ENCODE measurements around the gene PYHIN1.
"Not testable (repeated sequence)": the region's sequence is repeated elsewhere in the genome, so short reads cannot be mapped to it uniquely, and the experiment has no call there.

Gene PYHIN1

GRCh38 chr1:158983235-158983634, 51.9 kb downstream of the PYHIN1 start:
- no peak for DNase-seq

GRCh38 chr1:158984386-158984785, 53.0 kb downstream of the PYHIN1 start:
- DNase-seq = no peak

- no peak for DNase-seq
Measured at GRCh38 chr1:158989424-158989823, 58.1 kb downstream of the PYHIN1 start.

- DNase-seq = no peak
Measured at GRCh38 chr1:158992787-158993312, 61.5 kb downstream of the PYHIN1 start.

GRCh38 chr1:158996998-158997397, 65.6 kb downstream of the PYHIN1 start:
- no peak for DNase-seq

- no peak for DNase-seq
Measured at GRCh38 chr1:158998037-158998780, 66.9 kb downstream of the PYHIN1 start.

GRCh38 chr1:158998781-158999161, 67.4 kb downstream of the PYHIN1 start:
- peak in 1 of 4 experiments; percentile 12 for DNase-seq

GRCh38 chr1:158999316-159000069, 68.1 kb downstream of the PYHIN1 start:
- no peak for DNase-seq

- no peak for DNase-seq
Measured at GRCh38 chr1:159000070-159000409, 68.7 kb downstream of the PYHIN1 start.

- no peak for DNase-seq
Measured at GRCh38 chr1:159000625-159001024, 69.3 kb downstream of the PYHIN1 start.

- DNase-seq = no peak
Measured at GRCh38 chr1:159005161-159005560, 73.8 kb downstream of the PYHIN1 start.

- DNase-seq = no peak
Measured at GRCh38 chr1:159005676-159006075, 74.3 kb downstream of the PYHIN1 start.

GRCh38 chr1:159006210-159006807, 75.0 kb downstream of the PYHIN1 start:
- DNase-seq = not testable (repeated sequence)

- no peak for DNase-seq
Measured at GRCh38 chr1:159007726-159008125, 76.4 kb downstream of the PYHIN1 start.

- peak in 2 of 4 experiments; percentile 43 to 44 for DNase-seq
Measured at GRCh38 chr1:159008744-159009188, 77.4 kb downstream of the PYHIN1 start.

GRCh38 chr1:159009287-159009686, 77.9 kb downstream of the PYHIN1 start:
- no peak for DNase-seq

- peak in 2 of 4 experiments; percentile 28 to 44 for DNase-seq
Measured at GRCh38 chr1:159009704-159010361, 78.5 kb downstream of the PYHIN1 start, which contains the start of gene IFI16. Gene IFI16 (plus strand): TSS chr1:159009907. CDS start chr1:159014681, 4,774 bp downstream.

GRCh38 chr1:159010391-159010790, 79.0 kb downstream of the PYHIN1 start:
- no peak for DNase-seq

- DNase-seq = not testable (repeated sequence)
Measured at GRCh38 chr1:159011001-159011400, 79.6 kb downstream of the PYHIN1 start.

GRCh38 chr1:159011751-159012150, 80.4 kb downstream of the PYHIN1 start:
- DNase-seq = no peak

- DNase-seq = peak in 2 of 4 experiments; percentile 13 to 15
Measured at GRCh38 chr1:159012495-159012894, 81.1 kb downstream of the PYHIN1 start.

GRCh38 chr1:159014003-159014571, 82.7 kb downstream of the PYHIN1 start:
- DNase-seq = no peak

- DNase-seq = no peak
Measured at GRCh38 chr1:159014851-159015250, 83.5 kb downstream of the PYHIN1 start.

All from activated CD4-positive, CD25-positive, alpha-beta regulatory T cell (primary cell).